Smooth muscle cell (in vitro differentiated cells): ENCODE measurements around the gene LAP3. TPM values are rescaled to one million over a fixed set of nuclear protein-coding genes. Genes with fewer than 3 reads are reported as not detected.
"Not testable (repeated sequence)": the region's sequence is repeated elsewhere in the genome, so short reads cannot be mapped to it uniquely, and the experiment has no call there.

Experiments
- DNase-seq: peaks from one replicate; lab custom pipeline; 2025; ENCODE audit not compliant: unreplicated experiment; lab: John Stamatoyannopoulos, UW
- H2AFZ ChIP-seq: fragments of 200-600 bp; sonication (generic); 2 replicates; pipeline ENCODE4 v1.6.0; 2016; ENCODE audit warnings: antibody characterized with exemption, low read depth, mild to moderate bottlenecking
- H3F3A ChIP-seq: fragments of 200-600 bp; sonication (generic); 2 replicates; pipeline ENCODE4 v1.6.0; 2017; ENCODE audit warnings: antibody characterized with exemption, low read depth
- H3K27ac ChIP-seq: fragments of 200-600 bp; sonication (generic); 2 replicates; pipeline ENCODE4 v1.5.1; 2016; ENCODE audit warnings: low read depth, mild to moderate bottlenecking
- H3K27me3 ChIP-seq: fragments of 200-600 bp; sonication (generic); 2 replicates; pipeline ENCODE4 v1.6.1; 2016; ENCODE audit warnings: low read depth, mild to moderate bottlenecking
- H3K36me3 ChIP-seq: fragments of 200-600 bp; sonication (generic); 2 replicates; pipeline ENCODE4 v1.5.1; 2016; ENCODE audit warnings: low read depth
- H3K4me1 ChIP-seq: fragments of 200-600 bp; sonication (generic); 2 replicates; pipeline ENCODE4 v1.5.1; 2016; ENCODE audit warnings: low read depth
- H3K4me2 ChIP-seq: fragments of 200-600 bp; sonication (generic); 2 replicates; pipeline ENCODE4 v1.6.0; 2016; ENCODE audit warnings: mild to moderate bottlenecking
- H3K4me3 ChIP-seq: fragments of 200-600 bp; sonication (generic); 2 replicates; pipeline ENCODE4 v1.5.1; 2016; ENCODE audit warnings: mild to moderate bottlenecking
- H3K79me2 ChIP-seq: fragments of 200-600 bp; sonication (generic); 2 replicates; pipeline ENCODE4 v1.6.0; 2016; ENCODE audit warnings: low read depth, mild to moderate bottlenecking
- H3K9ac ChIP-seq: fragments of 200-600 bp; sonication (generic); 2 replicates; pipeline ENCODE4 v1.6.0; 2016; ENCODE audit warnings: low read depth
- H3K9me3 ChIP-seq: fragments of 200-600 bp; sonication (generic); replicated peaks from 2 replicates; pipeline ENCODE4 v1.5.1; 2016; ENCODE audit warnings: low read depth
- H4K20me1 ChIP-seq: fragments of 200-600 bp; sonication (generic); 2 replicates; pipeline ENCODE4 v1.6.0; 2016; ENCODE audit warnings: low read depth
- CTCF ChIP-seq: fragments of 200-600 bp; sonication (generic); IDR thresholded peaks from 2 replicates; pipeline ENCODE4 v1.5.1; 2017; ENCODE audit warnings: borderline replicate concordance, mild to moderate bottlenecking, antibody characterized with exemption; ENCODE audit not compliant: insufficient read depth, poor library complexity, severe bottlenecking
- WGBS: methylation state at CpG from one replicate; pipeline ENCODE4 v1.1.7; 2016; ENCODE audit warnings: low lambda C conversion rate; 5-methylcytosine and 5-hydroxymethylcytosine counted together
- polyA plus RNA-seq: library from polyadenylated mRNA; unstranded; fragments of >200 nt; fragmentation: Nextera tagmentation; extraction: Ambion mirVana; gene quantifications from 2 replicates; pipeline ENCODE4 v1.2.1, GENCODE V29; 2016
- total RNA-seq: library from RNA; depleted of rRNA; stranded (reverse); fragments of >200 nt; gene quantifications from 2 replicates; pipeline ENCODE4 v1.2.3, GENCODE V29; 2014

Gene LAP3
- total and polyA plus RNA-seq, 2 experiments from 2014 or later = 29.1 to 38.6 TPM

- Histone ChIP-seq H3K4me3 (no peak overlapping the region), H2AFZ (no peak overlapping the region), H3K9ac (no peak overlapping the region), H3K4me2 (no peak overlapping the region), H3K9me3 (no peaks in the 10 kb centered on the region), H3K27ac (no peak overlapping the region), H4K20me1 (no peaks in the 10 kb centered on the region), H3K36me3 (no peaks in the 10 kb centered on the region), H3F3A (no peaks in the 10 kb centered on the region), H3K4me1 (no peaks in the 10 kb centered on the region), H3K27me3 (no peaks in the 10 kb centered on the region), H3K79me2 (no peaks in the 10 kb centered on the region)
- DNase-seq = no peak
- 91% methylated on average over 4 of the region's 4 CpGs for WGBS
- TF ChIP-seq CTCF = no peak
Observed at GRCh38 chr4:17534705-17535104, 42.3 kb upstream of the LAP3 start.

DNA sequence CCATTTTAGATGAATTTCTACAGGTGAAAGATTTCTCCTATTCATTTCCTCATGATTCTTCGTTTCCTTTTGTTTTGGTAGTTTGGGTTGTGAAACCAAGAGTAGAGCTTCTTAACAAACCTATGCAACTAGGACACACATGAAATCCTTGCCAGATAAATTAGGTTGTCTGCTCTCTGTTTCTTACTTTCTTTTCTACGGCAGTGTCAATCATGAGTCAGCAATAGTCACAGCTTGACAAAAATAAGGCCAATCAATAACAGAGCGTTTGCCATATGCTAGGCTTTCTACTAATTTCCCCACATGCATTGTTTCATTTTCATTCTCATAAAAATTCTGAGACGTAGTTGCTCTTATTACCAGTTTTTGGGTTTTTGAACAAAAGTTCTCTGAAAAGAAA is 41.8 kb upstream of the LAP3 start:
- H4K20me1 ChIP-seq = no peaks in the 10 kb centered on the region
- H3K9me3 ChIP-seq = no peaks in the 10 kb centered on the region
- no peak overlapping the region for H3K4me2 ChIP-seq
- no peak overlapping the region for H2AFZ ChIP-seq
- no peak overlapping the region for H3K4me3 ChIP-seq
- H3K79me2 ChIP-seq = no peaks in the 10 kb centered on the region
- H3K36me3 ChIP-seq = no peaks in the 10 kb centered on the region
- no peak for DNase-seq
- H3K4me1 ChIP-seq = no peaks in the 10 kb centered on the region
- no peaks in the 10 kb centered on the region for H3F3A ChIP-seq
- H3K27me3 ChIP-seq = no peaks in the 10 kb centered on the region
- no peak for TF ChIP-seq CTCF
- no peak overlapping the region for H3K27ac ChIP-seq
- H3K9ac ChIP-seq = no peak overlapping the region
- 93% methylated on average over 4 of the region's 4 CpGs for WGBS

DNA sequence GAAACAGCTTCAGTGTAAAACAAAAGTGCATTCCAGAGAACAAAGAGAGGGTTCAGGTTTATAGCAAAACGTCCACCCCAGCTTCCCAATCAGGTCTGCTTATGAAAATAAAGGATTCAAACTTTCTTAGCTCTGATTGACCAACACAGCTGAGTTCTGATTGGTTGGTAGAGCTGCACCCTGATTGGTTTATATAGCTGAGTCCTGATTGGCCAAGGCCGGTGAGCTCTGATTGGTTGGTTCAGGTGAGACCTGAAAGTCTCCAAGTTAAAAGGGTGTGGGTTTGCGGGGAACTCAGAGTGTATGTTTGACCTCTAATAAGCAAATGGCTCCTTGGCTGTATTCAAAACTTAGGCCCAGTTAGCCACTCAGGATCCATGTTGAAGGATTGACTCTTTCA is 41.1 kb upstream of the LAP3 start:
- H3K27ac ChIP-seq = no peak overlapping the region
- H3K4me1 ChIP-seq = no peaks in the 10 kb centered on the region
- no peaks in the 10 kb centered on the region for H4K20me1 ChIP-seq
- TF ChIP-seq CTCF = no peak
- H3K9me3 ChIP-seq = no peaks in the 10 kb centered on the region
- 94% methylated on average over 3 of the region's 3 CpGs for WGBS
- no peak overlapping the region for H3K4me2 ChIP-seq
- H2AFZ ChIP-seq = no peak overlapping the region
- DNase-seq = no peak
- no peaks in the 10 kb centered on the region for H3K79me2 ChIP-seq
- no peak overlapping the region for H3K4me3 ChIP-seq
- H3K36me3 ChIP-seq = no peaks in the 10 kb centered on the region
- no peaks in the 10 kb centered on the region for H3F3A ChIP-seq
- no peaks in the 10 kb centered on the region for H3K27me3 ChIP-seq
- H3K9ac ChIP-seq = no peak overlapping the region

DNA sequence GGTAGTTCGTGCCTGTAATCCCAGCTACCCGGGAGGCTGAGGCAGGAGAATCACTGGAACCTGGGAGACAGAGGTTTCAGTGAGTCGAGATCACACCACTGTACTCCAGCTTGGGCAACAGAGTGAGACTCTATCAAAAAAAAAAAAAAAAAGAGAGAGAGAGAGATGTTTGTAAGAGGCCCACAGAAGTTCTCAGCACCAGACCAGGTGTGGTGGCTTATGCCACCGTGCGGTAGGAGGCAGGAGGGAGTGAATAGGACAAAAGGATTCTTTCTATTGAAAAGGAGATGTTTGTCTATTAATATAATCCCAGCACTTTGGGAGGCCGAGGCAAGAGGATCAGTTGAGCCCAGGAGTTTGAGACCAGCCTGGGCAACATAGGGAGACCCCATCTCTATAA is 39.9 kb upstream of the LAP3 start:
- DNase-seq, H3K4me3 ChIP-seq, H3K27ac ChIP-seq, H4K20me1 ChIP-seq, H3K4me2 ChIP-seq, H3K9me3 ChIP-seq, H3K9ac ChIP-seq, H3F3A ChIP-seq, H3K4me1 ChIP-seq, H3K36me3 ChIP-seq, H2AFZ ChIP-seq, H3K79me2 ChIP-seq, H3K27me3 ChIP-seq: not testable (repeated sequence)
- 91% methylated on average over 6 of the region's 6 CpGs for WGBS
